HG03097 (cell line): ENCODE results near the gene ACP2.

Experiments
- ATAC-seq: cut with Tn5 transposase; IDR thresholded peaks from one replicate; pipeline ENCODE4 v1.9.1; 2021; ENCODE audit not compliant: unreplicated experiment, low FRiP score

The ACP2 gene

GRCh38 chr11:47248664-47249377 is at the start of gene ACP2:
ACP2 (minus strand) TSS chr11:47248814; CDS start chr11:47248789, 25 bp downstream.
- peak; percentile 82 for ATAC-seq

- no peak for ATAC-seq
Observed at GRCh38 chr11:47296045-47296444, 47.4 kb upstream of the ACP2 start.

GRCh38 chr11:47295385-47295784 is 46.8 kb upstream of the ACP2 start:
- ATAC-seq = no peak

- no peak for ATAC-seq
Observed at GRCh38 chr11:47289856-47290255, 41.2 kb upstream of the ACP2 start.

- no peak for ATAC-seq
Observed at GRCh38 chr11:47288066-47288465, 39.5 kb upstream of the ACP2 start.

- no peak for ATAC-seq
Observed at GRCh38 chr11:47285969-47286770, 37.6 kb upstream of the ACP2 start.

- no peak for ATAC-seq
Observed at GRCh38 chr11:47284151-47284550, 35.5 kb upstream of the ACP2 start.

GRCh38 chr11:47282462-47282861 is 33.8 kb upstream of the ACP2 start:
- ATAC-seq = no peak

- no peak for ATAC-seq
Observed at GRCh38 chr11:47280860-47281259, 32.2 kb upstream of the ACP2 start.

GRCh38 chr11:47280099-47280498 is 31.5 kb upstream of the ACP2 start:
- no peak for ATAC-seq

- ATAC-seq = no peak
Observed at GRCh38 chr11:47278769-47279168, 30.2 kb upstream of the ACP2 start.

GRCh38 chr11:47278058-47278457 is 29.4 kb upstream of the ACP2 start:
- no peak for ATAC-seq

GRCh38 chr11:47276923-47277322 is 28.3 kb upstream of the ACP2 start:
- ATAC-seq = no peak

- no peak for ATAC-seq
Observed at GRCh38 chr11:47274495-47275235, 26.1 kb upstream of the ACP2 start.

GRCh38 chr11:47272706-47273105 is 24.1 kb upstream of the ACP2 start:
- no peak for ATAC-seq

- no peak for ATAC-seq
Observed at GRCh38 chr11:47271961-47272661, 23.5 kb upstream of the ACP2 start.

- ATAC-seq = no peak
Observed at GRCh38 chr11:47271328-47271727, 22.7 kb upstream of the ACP2 start.

- ATAC-seq = no peak
Observed at GRCh38 chr11:47270331-47271271, 22.0 kb upstream of the ACP2 start.

- ATAC-seq = peak; percentile 77
Observed at GRCh38 chr11:47269829-47270305, 21.3 kb upstream of the ACP2 start, which contains the start of gene MADD. MADD (plus strand) TSS chr11:47270133.
